ENCODE data around the gene SPPL2B.

- TF ChIP-seq ARNT (IDR thresholded peaks at IDR 0.05) (no peak), SP1 (IDR thresholded peaks at IDR 0.05) (no peak), FOXA1 (IDR thresholded peaks at IDR 0.05) (no peak), TARDBP (IDR thresholded peaks at IDR 0.05) (no peak), BHLHE40 (IDR thresholded peaks at IDR 0.05; ENCODE audit: borderline replicate concordance) (no peak), ELF4 (IDR thresholded peaks at IDR 0.05) (no peak), SUZ12 (IDR thresholded peaks at IDR 0.05) (no peak), CTBP1 (IDR thresholded peaks at IDR 0.05; ENCODE audit: borderline replicate concordance) (no peak), FOXM1 (IDR thresholded peaks at IDR 0.05; ENCODE audit: borderline replicate concordance) (no peak), NFRKB (IDR thresholded peaks at IDR 0.05) (no peak), ZNF384 (IDR thresholded peaks at IDR 0.05) (no peak)
Measured at GRCh38 chr19:2329501-2329916, 1.0 kb downstream of the SPPL2B start.
